Activated CD4-positive, CD25-positive, alpha-beta regulatory T cell treated with anti-CD3 and anti-CD28 coated beads, Interleukin-2, amount 50 U/mL, for 24 hours (primary cell): Measurements from ENCODE around the gene KANK4.
"Not testable (repeated sequence)": the region's sequence is repeated elsewhere in the genome, so short reads cannot be mapped to it uniquely, and the experiment has no call there.

ENCODE experiments used
- ATAC-seq, 2 donors: fragments of 150-1000 bp; cut with Tn5 transposase; one replicate each; pipeline ENCODE4 v1.10.0; 2021; ENCODE audit warnings: mild to moderate bottlenecking in 1 of 2, moderate library complexity in 1 of 2

Gene KANK4

GRCh38 chr1:62234688-62235087, 84.5 kb downstream of the KANK4 start:
- ATAC-seq, result no peak

- ATAC-seq, result no peak
Measured at GRCh38 chr1:62233926-62234450, 85.2 kb downstream of the KANK4 start.

- ATAC-seq, result no peak
Measured at GRCh38 chr1:62232871-62233278, 86.4 kb downstream of the KANK4 start.

- ATAC-seq, result no peak
Measured at GRCh38 chr1:62230718-62231117, 88.5 kb downstream of the KANK4 start.

GRCh38 chr1:62229932-62230331, 89.3 kb downstream of the KANK4 start:
- ATAC-seq, result no peak

GRCh38 chr1:62229468-62229867, 89.8 kb downstream of the KANK4 start:
- no peak for ATAC-seq

GRCh38 chr1:62228883-62229187, 90.4 kb downstream of the KANK4 start:
- no peak for ATAC-seq

- no peak for ATAC-seq
Measured at GRCh38 chr1:62228136-62228882, 90.9 kb downstream of the KANK4 start.

- ATAC-seq, result no peak
Measured at GRCh38 chr1:62227496-62227895, 91.7 kb downstream of the KANK4 start.

- ATAC-seq, result no peak
Measured at GRCh38 chr1:62224182-62224581, 95.1 kb downstream of the KANK4 start.

- ATAC-seq, result no peak
Measured at GRCh38 chr1:62222321-62222720, 96.9 kb downstream of the KANK4 start.

- no peak for ATAC-seq
Measured at GRCh38 chr1:62221171-62221570, 98.1 kb downstream of the KANK4 start.

GRCh38 chr1:62220456-62220855, 98.8 kb downstream of the KANK4 start:
- not testable (repeated sequence) for ATAC-seq

GRCh38 chr1:62218604-62219003, 100.6 kb downstream of the KANK4 start:
- no peak for ATAC-seq

GRCh38 chr1:62213075-62213914, 105.9 kb downstream of the KANK4 start:
- ATAC-seq, result no peak

- no peak for ATAC-seq
Measured at GRCh38 chr1:62212411-62212810, 106.8 kb downstream of the KANK4 start.

- ATAC-seq, result no peak
Measured at GRCh38 chr1:62210960-62211359, 108.3 kb downstream of the KANK4 start.

- no peak for ATAC-seq
Measured at GRCh38 chr1:62209931-62210595, 109.2 kb downstream of the KANK4 start.

- ATAC-seq, result no peak
Measured at GRCh38 chr1:62208970-62209369, 110.3 kb downstream of the KANK4 start.

- ATAC-seq, result no peak
Measured at GRCh38 chr1:62208087-62208486, 111.1 kb downstream of the KANK4 start.

GRCh38 chr1:62207187-62207586, 112.0 kb downstream of the KANK4 start:
- no peak for ATAC-seq

- no peak for ATAC-seq
Measured at GRCh38 chr1:62198781-62199125, 120.5 kb downstream of the KANK4 start.

- ATAC-seq, result no peak
Measured at GRCh38 chr1:62198069-62198780, 121.0 kb downstream of the KANK4 start.
